ENCODE data around the gene EXOG.

Gene EXOG

GRCh38 chr3:38521391-38521987, 25.3 kb downstream of the EXOG start:
- POLR2A ChIA-PET, result interaction anchor here (0.6 kb wide), 1 partner anchor 25 kb away, joined by 6 read pairs; no protein-coding TSS in a partner anchor
- peak; percentile 83 for TF ChIP-seq CTCF (IDR thresholded peaks at IDR 0.05; ENCODE audit: insufficient read depth, low read length, missing control alignments)
- DNase-seq (ENCODE audit: low read depth, low spot score), result no peak

DNA sequence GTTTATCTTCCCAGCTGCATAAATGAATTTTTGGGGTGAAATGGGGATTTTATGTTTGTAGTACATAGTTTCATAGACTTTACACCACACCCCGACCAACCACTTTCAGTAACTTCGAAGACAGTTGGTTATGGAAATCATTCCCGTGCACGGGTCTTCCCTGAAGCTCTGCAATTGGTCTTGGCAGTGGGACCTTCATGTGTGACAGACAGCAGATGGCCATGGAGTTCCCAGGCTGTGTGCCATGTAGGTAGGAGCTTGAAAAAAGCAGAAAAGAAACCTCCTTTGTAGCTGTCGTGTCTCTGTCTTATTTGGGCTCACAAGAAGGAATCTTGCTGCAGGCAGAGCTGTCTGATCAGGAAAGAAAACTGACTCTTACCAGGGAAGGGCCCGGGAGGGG, 25.9 kb downstream of the EXOG start:
- ChIA-PET CTCF (interaction anchor here (0.9 to 11.1 kb wide), 34 partner anchors 9 to 518 kb away, joined by 3 to 334 read pairs (median 7); partner anchors contain the start of gene EXOG), POLR2A (interaction anchor here (0.6 kb wide), 1 partner anchor 25 kb away, joined by 6 read pairs; no protein-coding TSS in a partner anchor)
- TF ChIP-seq CTCF (IDR thresholded peaks at IDR 0.05; ENCODE audit: insufficient read depth, low read length, missing control alignments), result no peak
- DNase-seq (ENCODE audit: low read depth, low spot score), result no peak
- H3K4me3 ChIP-seq (ENCODE audit: low read depth, low read length), result no peak overlapping the region

More at GRCh38 chr3:38521391-38521987, 25.3 kb downstream of the EXOG start:
- no peak overlapping the region for H3K4me3 ChIP-seq (ENCODE audit: low read depth, low read length)
- CTCF ChIA-PET, result interaction anchor here (0.6 to 11.1 kb wide), 45 partner anchors 9 to 710 kb away, joined by 3 to 334 read pairs (median 6); partner anchors contain the start of gene EXOG

DNA sequence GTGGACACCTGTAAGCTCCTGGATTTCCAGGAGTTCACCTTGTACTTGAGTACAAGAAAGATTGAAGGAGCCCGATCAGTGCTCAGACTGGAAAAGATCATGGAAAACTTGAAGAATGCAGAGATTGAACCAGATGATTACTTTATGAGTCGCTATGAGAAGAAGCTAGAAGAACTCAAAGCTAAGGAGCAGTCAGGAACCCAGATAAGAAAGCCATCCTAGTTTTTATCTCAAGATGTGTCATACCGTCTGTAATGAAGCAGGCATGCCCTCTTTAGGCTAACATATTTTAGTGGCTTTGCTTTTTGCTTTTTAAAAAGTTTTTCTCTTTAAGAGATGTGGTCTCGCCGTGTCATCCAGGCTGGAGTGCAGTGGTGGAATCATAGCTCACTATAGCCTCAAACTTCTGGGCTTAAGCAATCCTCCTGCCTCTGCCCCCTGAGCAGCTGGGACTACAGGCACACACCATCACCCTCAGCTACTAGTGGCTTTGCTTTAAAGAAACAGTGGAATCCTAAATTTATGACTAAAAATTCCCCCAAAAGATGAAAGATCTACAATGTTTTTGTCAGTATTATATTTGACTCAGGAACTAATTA, 28.1 kb downstream of the EXOG start:
- ChIA-PET POLR2A (no interaction called here), CTCF (interaction anchor here (1.2 to 11.1 kb wide), 11 partner anchors 15 to 478 kb away, joined by 3 to 334 read pairs (median 6); partner anchors contain the start of gene EXOG)
- no peak for DNase-seq (ENCODE audit: low read depth, low spot score)
- no peak overlapping the region for H3K4me3 ChIP-seq (ENCODE audit: low read depth, low read length)
- no peak for TF ChIP-seq CTCF (IDR thresholded peaks at IDR 0.05; ENCODE audit: insufficient read depth, low read length, missing control alignments)

GRCh38 chr3:38526792-38527191, 30.7 kb downstream of the EXOG start:
- H3K4me3 ChIP-seq (ENCODE audit: low read depth, low read length), result no peak overlapping the region
- no peak for TF ChIP-seq CTCF (IDR thresholded peaks at IDR 0.05; ENCODE audit: insufficient read depth, low read length, missing control alignments)
- CTCF ChIA-PET, result interaction anchor here (1.8 to 11.1 kb wide), 2 partner anchors 130 to 473 kb away, joined by 6 to 334 read pairs; no protein-coding TSS in a partner anchor
- POLR2A ChIA-PET, result no interaction called here
- no peak for DNase-seq (ENCODE audit: low read depth, low spot score)

GRCh38 chr3:38528457-38528856, 32.3 kb downstream of the EXOG start:
- POLR2A ChIA-PET, result no interaction called here
- CTCF ChIA-PET, result interaction anchor here (0.9 to 2.3 kb wide), 2 partner anchors 11 to 123 kb away, joined by 3 to 10 read pairs; no protein-coding TSS in a partner anchor
- TF ChIP-seq CTCF (IDR thresholded peaks at IDR 0.05; ENCODE audit: insufficient read depth, low read length, missing control alignments), result no peak
- DNase-seq (ENCODE audit: low read depth, low spot score), result no peak
- no peak overlapping the region for H3K4me3 ChIP-seq (ENCODE audit: low read depth, low read length)

- H3K4me3 ChIP-seq (ENCODE audit: low read depth, low read length), result no peak overlapping the region
- no peak for TF ChIP-seq CTCF (IDR thresholded peaks at IDR 0.05; ENCODE audit: insufficient read depth, low read length, missing control alignments)
- no peak for DNase-seq (ENCODE audit: low read depth, low spot score)
- CTCF ChIA-PET, result interaction anchor here (4.4 kb wide), 1 partner anchor 11 kb away, joined by 37 read pairs; no protein-coding TSS in a partner anchor
- POLR2A ChIA-PET, result no interaction called here
Observed at GRCh38 chr3:38532529-38532928, 36.4 kb downstream of the EXOG start.
